Stomach (tissue), 9 donors: ENCODE measurements around the gene C1orf174. TPM values are rescaled to one million over a fixed set of nuclear protein-coding genes. Genes with fewer than 3 reads are reported as not detected.

ENCODE experiments used
- DNase-seq, 2 donors: peaks; one replicate each; pipeline versions ENCODE4 v3.0.0 to v3.0.0-alpha.2; 2013 to 2019
- H3K27ac ChIP-seq, 5 donors: fragments of 200-600 bp in 4 of 5; sonication (generic) in 4 of 5; one replicate each; pipeline ENCODE4 v1.5.1; 2013 to 2019; ENCODE audit warnings: mild to moderate bottlenecking in 1 of 5, moderate library complexity in 1 of 5
- H3K27me3 ChIP-seq, 3 donors: fragments of 200-600 bp; sonication (generic); one replicate each; pipeline ENCODE4 v1.5.1; 2017 to 2019; ENCODE audit warnings: mixed run types in 1 of 3
- H3K36me3 ChIP-seq, 4 donors: fragments of 200-600 bp; sonication (generic); 1 replicate in 3 of 4; 2 replicates in 1 of 4; pipeline ENCODE4 v1.5.1; 2016 to 2019
- H3K4me1 ChIP-seq, 4 donors: fragments of 200-600 bp; sonication (generic); one replicate each; pipeline ENCODE4 v1.5.1; 2016 to 2019
- H3K4me3 ChIP-seq, 4 donors: fragments of 200-600 bp; sonication (generic) in 3 of 4; one replicate each; pipeline ENCODE4 v1.5.1; 2016 to 2019; ENCODE audit warnings: mild to moderate bottlenecking in 1 of 4
- H3K9me3 ChIP-seq, 4 donors: fragments of 200-600 bp; sonication (generic); one replicate each; pipeline ENCODE4 v1.5.1; 2016 to 2019
- EP300 ChIP-seq: sonication (generic); formaldehyde crosslinking; IDR thresholded peaks from one replicate; pipeline ENCODE4 v1.6.1; 2017; ENCODE audit warnings: antibody characterized with exemption
- POLR2A ChIP-seq, 4 donors: fragments of 450-650 bp; IDR thresholded peaks; one replicate each; pipeline ENCODE4 v1.6.1; 2016; ENCODE audit warnings: antibody characterized with exemption in 4 of 4, control low read depth in 2 of 4, mild to moderate bottlenecking in 1 of 4, moderate library complexity in 1 of 4
- POLR2AphosphoS5 ChIP-seq, 3 donors: sonication (generic); formaldehyde crosslinking; IDR thresholded peaks; one replicate each; pipeline ENCODE4 v1.6.1; 2016; ENCODE audit warnings: antibody characterized with exemption in 3 of 3
- WGBS, 5 donors: extraction: QIAGEN DNeasy Blood & Tissue Kit in 3 of 5; methylation state at CpG; one replicate each; pipeline versions ENCODE4 v1.1.5 to v1.1.7; 2013 to 2018; 5-methylcytosine and 5-hydroxymethylcytosine counted together
- intact Hi-C: fragments of 100-400 bp; cut with DNase I; formaldehyde crosslinking; loops from one replicate; pipeline ENCODE4 v1.15.1; 2023; ENCODE audit warnings: low total_unique reads
- polyA plus RNA-seq, 3 donors: library from polyadenylated mRNA; stranded (reverse); fragments of 200-250 nt; gene quantifications; one replicate each; pipeline ENCODE4 v1.2.3, GENCODE V29; 2013
- total RNA-seq, 5 donors: library from RNA; depleted of rRNA; stranded (reverse); fragments of >200 nt; gene quantifications; one replicate each; pipeline versions ENCODE4 v1.1.0 to v1.2.3, GENCODE V29; 2014 to 2016
- TF ChIP-seq, protein P1 (sequence below), 7 experiments: fragments of 450-650 bp in 4 of 7; fragments of 200-600 bp in 3 of 7; sonication (generic) in 3 of 7; IDR thresholded peaks; one replicate each; pipeline ENCODE4 v1.5.1; 2016 to 2019; ENCODE audit warnings: antibody characterized with exemption in 7 of 7, control low read depth in 2 of 7, mild to moderate bottlenecking in 1 of 7
- donor health status: healthy with polysubstance abuse.
- donor health status: Bipolar disorder and iron deficiency.
- donor health status: healthy.

Gene C1orf174
- total and polyA plus RNA-seq, 8 donors: 13.1 to 124 (median 18.2) TPM

DNA sequence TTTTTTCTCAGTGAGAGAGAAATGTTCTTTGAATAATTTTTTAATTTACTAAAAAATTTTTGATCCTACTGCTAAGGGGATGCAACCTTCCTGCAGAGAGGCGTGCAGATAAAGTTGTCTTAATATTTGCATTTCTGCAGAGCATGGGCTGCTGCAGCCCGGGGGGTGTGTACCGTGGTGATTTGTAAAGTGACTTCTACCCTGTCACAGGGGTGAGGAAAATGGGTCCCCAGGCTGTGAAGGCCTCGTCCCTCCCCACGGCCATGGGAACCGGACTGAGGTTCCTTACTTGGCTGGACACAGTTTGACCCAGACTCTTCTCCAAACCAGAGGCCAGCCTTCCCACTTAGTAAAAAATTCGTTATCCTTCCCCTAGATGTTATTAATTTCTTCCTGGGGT, 9.5 kb upstream of the C1orf174 start:
- H3K4me3 ChIP-seq: no peak overlapping the region
- H3K27me3 ChIP-seq: peaks cover 0 to 39% (median 11%) of the 10 kb centered on the region in 3 donors
- no peaks in the 10 kb centered on the region for H3K9me3 ChIP-seq
- H3K27ac ChIP-seq: no peak overlapping the region
- no peaks in the 10 kb centered on the region for H3K36me3 ChIP-seq
- peaks cover 0 to 9% (median 8%) of the 10 kb centered on the region in 4 donors for H3K4me1 ChIP-seq
- no peak for DNase-seq
- intact Hi-C loops: no loop called here
- 48 to 65% (median 63%) methylated on average over 7 of the region's 7 CpGs for WGBS, 5 donors
- TF ChIP-seq POLR2A (IDR thresholded peaks at IDR 0.05) (no peak), EP300 (no peak), POLR2AphosphoS5 (IDR thresholded peaks at IDR 0.05) (no peak)
- TF ChIP-seq, protein P1, sequence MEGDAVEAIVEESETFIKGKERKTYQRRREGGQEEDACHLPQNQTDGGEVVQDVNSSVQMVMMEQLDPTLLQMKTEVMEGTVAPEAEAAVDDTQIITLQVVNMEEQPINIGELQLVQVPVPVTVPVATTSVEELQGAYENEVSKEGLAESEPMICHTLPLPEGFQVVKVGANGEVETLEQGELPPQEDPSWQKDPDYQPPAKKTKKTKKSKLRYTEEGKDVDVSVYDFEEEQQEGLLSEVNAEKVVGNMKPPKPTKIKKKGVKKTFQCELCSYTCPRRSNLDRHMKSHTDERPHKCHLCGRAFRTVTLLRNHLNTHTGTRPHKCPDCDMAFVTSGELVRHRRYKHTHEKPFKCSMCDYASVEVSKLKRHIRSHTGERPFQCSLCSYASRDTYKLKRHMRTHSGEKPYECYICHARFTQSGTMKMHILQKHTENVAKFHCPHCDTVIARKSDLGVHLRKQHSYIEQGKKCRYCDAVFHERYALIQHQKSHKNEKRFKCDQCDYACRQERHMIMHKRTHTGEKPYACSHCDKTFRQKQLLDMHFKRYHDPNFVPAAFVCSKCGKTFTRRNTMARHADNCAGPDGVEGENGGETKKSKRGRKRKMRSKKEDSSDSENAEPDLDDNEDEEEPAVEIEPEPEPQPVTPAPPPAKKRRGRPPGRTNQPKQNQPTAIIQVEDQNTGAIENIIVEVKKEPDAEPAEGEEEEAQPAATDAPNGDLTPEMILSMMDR (IDR thresholded peaks at IDR 0.05): no peak

DNA sequence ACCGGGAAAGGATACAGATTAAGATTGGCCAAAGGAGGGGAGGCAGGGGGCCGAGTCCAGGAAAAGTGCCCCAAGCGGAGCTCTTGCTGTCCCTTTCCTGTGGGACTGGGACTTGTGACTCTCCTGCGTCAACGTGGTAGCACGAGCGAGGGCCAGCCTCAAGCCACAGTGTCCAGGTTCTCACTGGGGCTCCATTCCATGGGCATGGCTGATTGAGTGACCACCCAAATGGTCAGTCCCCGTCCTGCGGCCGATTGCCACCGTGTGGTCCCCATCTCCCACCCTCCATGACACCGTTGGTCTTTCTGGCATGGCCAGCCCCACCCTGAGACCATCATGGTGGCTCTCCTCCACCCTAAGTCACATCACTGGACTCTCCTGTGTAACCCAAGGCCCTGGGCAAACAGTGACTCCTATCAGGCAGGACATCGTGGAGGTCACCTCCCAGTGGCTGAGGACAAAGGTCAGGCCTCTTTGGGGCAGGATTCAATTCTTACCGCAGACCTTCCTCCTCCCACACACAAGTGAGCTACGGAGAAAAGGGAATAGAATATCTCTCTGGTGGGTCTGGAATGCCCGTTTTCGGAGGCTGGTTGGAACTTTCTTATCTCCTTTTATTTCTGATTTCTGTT, 8.9 kb upstream of the C1orf174 start:
- peaks cover 0 to 9% (median 8%) of the 10 kb centered on the region in 4 donors for H3K4me1 ChIP-seq
- TF ChIP-seq EP300 (no peak), POLR2AphosphoS5 (IDR thresholded peaks at IDR 0.05) (no peak), POLR2A (IDR thresholded peaks at IDR 0.05) (no peak)
- TF ChIP-seq, protein P1 (IDR thresholded peaks at IDR 0.05): no peak
- peaks cover 0 to 34% (median 11%) of the 10 kb centered on the region in 3 donors for H3K27me3 ChIP-seq
- WGBS, 5 donors: 67 to 79% (median 68%) methylated on average over 13 to 17 of the region's 17 CpGs
- H3K9me3 ChIP-seq: no peaks in the 10 kb centered on the region
- no peak overlapping the region for H3K27ac ChIP-seq
- no peak overlapping the region for H3K4me3 ChIP-seq
- DNase-seq: no peak
- intact Hi-C loops: no loop called here
- no peaks in the 10 kb centered on the region for H3K36me3 ChIP-seq

DNA sequence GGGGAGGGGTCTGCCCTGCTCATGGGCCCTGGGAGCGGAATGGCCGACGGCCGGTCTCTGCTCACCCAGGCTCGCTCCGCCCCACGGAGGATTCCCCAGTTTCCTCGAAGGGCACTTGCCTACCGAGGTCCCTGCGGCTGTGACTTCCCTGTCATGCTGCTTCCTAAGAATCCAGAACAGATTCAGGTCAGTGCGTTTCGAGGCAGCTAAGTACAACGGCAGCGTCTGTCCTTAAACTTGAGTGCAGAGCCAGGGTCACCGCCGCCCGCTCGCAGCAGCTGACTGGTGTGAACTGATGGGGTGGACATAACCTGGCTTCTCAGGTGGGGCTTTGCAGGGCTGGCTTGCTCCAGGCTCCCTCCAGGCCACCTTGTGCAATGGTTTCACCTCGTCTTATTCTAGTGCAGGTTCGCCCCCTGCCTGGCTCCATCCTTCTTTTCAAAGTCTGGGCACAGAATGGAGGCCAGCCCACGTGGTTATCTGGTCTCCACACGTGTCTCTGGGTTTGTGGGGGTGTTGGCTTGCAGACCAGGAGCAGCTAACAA, 7.6 kb upstream of the C1orf174 start:
- Histone ChIP-seq H3K27me3 (peaks cover 0 to 30% (median 11%) of the 10 kb centered on the region in 3 donors), H3K9me3 (no peaks in the 10 kb centered on the region), H3K4me3 (no peak overlapping the region), H3K4me1 (peaks cover 0 to 19% (median 12%) of the 10 kb centered on the region in 4 donors), H3K36me3 (no peaks in the 10 kb centered on the region), H3K27ac (no peak overlapping the region)
- intact Hi-C loops: no loop called here
- 70 to 80% (median 78%) methylated on average over 18 to 22 of the region's 22 CpGs for WGBS, 5 donors
- no peak for DNase-seq
- TF ChIP-seq POLR2A (IDR thresholded peaks at IDR 0.05) (no peak), EP300 (no peak), POLR2AphosphoS5 (IDR thresholded peaks at IDR 0.05) (no peak)
- TF ChIP-seq, protein P1 (IDR thresholded peaks at IDR 0.05): no peak

DNA sequence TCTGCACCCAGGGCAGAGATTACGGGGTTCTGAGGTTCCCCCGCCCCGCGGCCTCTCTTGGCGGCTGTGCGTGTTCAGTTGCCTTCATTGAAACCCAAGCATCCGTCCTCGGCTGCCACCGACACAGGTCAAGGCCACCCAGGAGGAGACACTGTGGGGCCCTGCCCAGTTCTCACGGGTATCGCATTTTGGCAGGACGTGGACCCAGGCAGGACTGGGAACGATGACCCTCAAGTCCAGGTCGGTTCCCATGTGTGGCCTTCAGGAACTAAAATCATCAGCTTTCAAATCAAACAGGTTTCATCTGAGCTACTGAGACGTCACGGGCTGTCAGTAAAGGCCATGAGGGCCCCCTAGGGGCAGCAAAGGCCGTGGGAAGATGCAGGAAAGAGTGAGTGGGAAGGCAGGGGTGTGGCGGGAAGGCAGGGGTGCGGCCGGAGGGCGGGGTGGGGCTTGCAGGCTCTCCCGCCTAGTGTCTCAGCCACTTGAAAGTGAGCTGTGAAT, 7.0 kb upstream of the C1orf174 start:
- H3K36me3 ChIP-seq: no peaks in the 10 kb centered on the region
- TF ChIP-seq, protein P1 (IDR thresholded peaks at IDR 0.05): no peak
- TF ChIP-seq POLR2AphosphoS5 (IDR thresholded peaks at IDR 0.05) (no peak), EP300 (no peak), POLR2A (IDR thresholded peaks at IDR 0.05) (no peak)
- peaks cover 0 to 25% (median 12%) of the 10 kb centered on the region in 4 donors for H3K4me1 ChIP-seq
- no peak overlapping the region for H3K27ac ChIP-seq
- peaks cover 0 to 24% (median 11%) of the 10 kb centered on the region in 3 donors for H3K27me3 ChIP-seq
- no peak for DNase-seq
- intact Hi-C loops: no loop called here
- no peak overlapping the region for H3K4me3 ChIP-seq
- H3K9me3 ChIP-seq: no peaks in the 10 kb centered on the region
- 70 to 77% (median 71%) methylated on average over 22 of the region's 22 CpGs for WGBS, 5 donors
